Fibroblast of skin of back (primary cell): ENCODE results near the gene CACNG8.
"Not testable (repeated sequence)": the region's sequence is repeated elsewhere in the genome, so short reads cannot be mapped to it uniquely, and the experiment has no call there.

Experiments used
- DNase-seq: peaks from one replicate; pipeline ENCODE4 v3.0.0-alpha.2; 2013

CACNG8 gene

GRCh38 chr19:53994811-53995210 lies 32.1 kb downstream of the CACNG8 start:
- DNase-seq, result no peak

GRCh38 chr19:53998223-53998622 lies 35.5 kb downstream of the CACNG8 start:
- DNase-seq, result no peak

GRCh38 chr19:53999694-54000093 lies 37.0 kb downstream of the CACNG8 start:
- DNase-seq, result no peak

GRCh38 chr19:54001496-54001895 lies 38.8 kb downstream of the CACNG8 start:
- no peak for DNase-seq

GRCh38 chr19:54002495-54003315 lies 40.0 kb downstream of the CACNG8 start:
- no peak for DNase-seq

- DNase-seq, result no peak
Measured at GRCh38 chr19:54009440-54009839, 46.7 kb downstream of the CACNG8 start.

GRCh38 chr19:54010474-54010873 lies 47.7 kb downstream of the CACNG8 start:
- DNase-seq, result no peak

GRCh38 chr19:54011507-54012211 lies 48.9 kb downstream of the CACNG8 start:
- no peak for DNase-seq

- no peak for DNase-seq
Measured at GRCh38 chr19:54013866-54014265, 51.1 kb downstream of the CACNG8 start.

- no peak for DNase-seq
Measured at GRCh38 chr19:54014920-54015560, 52.3 kb downstream of the CACNG8 start.

- DNase-seq, result peak; percentile 34
Measured at GRCh38 chr19:54017261-54017660, 54.5 kb downstream of the CACNG8 start.

GRCh38 chr19:54021363-54021762 lies 58.6 kb downstream of the CACNG8 start:
- no peak for DNase-seq

- no peak for DNase-seq
Measured at GRCh38 chr19:54021932-54022331, 59.2 kb downstream of the CACNG8 start.

GRCh38 chr19:54023191-54023590 lies 60.5 kb downstream of the CACNG8 start:
- DNase-seq, result no peak

GRCh38 chr19:54024660-54025059 lies 61.9 kb downstream of the CACNG8 start:
- DNase-seq, result no peak

GRCh38 chr19:54026656-54027055 lies 63.9 kb downstream of the CACNG8 start:
- no peak for DNase-seq

- DNase-seq, result no peak
Measured at GRCh38 chr19:54029301-54029700, 66.6 kb downstream of the CACNG8 start.

- DNase-seq, result peak; percentile 59
Measured at GRCh38 chr19:54029930-54030490, 67.3 kb downstream of the CACNG8 start.

- peak; percentile 6 for DNase-seq
Measured at GRCh38 chr19:54030895-54031586, 68.3 kb downstream of the CACNG8 start.

GRCh38 chr19:54035215-54036178 lies 72.8 kb downstream of the CACNG8 start:
- peak; percentile 86 for DNase-seq

GRCh38 chr19:54036542-54036941 lies 73.8 kb downstream of the CACNG8 start:
- not testable (repeated sequence) for DNase-seq
